HL-60 (cell line): Measurements from ENCODE around the gene TRAPPC12.

ENCODE experiments used
- GABPA ChIP-seq: IDR thresholded peaks from 2 replicates; pipeline ENCODE4 v1.6.1; 2012; ENCODE audit warnings: low read depth
- POLR2AphosphoS5 ChIP-seq: IDR thresholded peaks from 2 replicates; pipeline ENCODE4 v1.6.1; 2012; ENCODE audit warnings: low read depth
- TF ChIP-seq, protein P1 (sequence below): IDR thresholded peaks from one replicate; pipeline ENCODE4 v1.5.1; 2011; ENCODE audit warnings: low read length, control low read depth, inconsistent platforms; ENCODE audit not compliant: insufficient read depth
- TF ChIP-seq, protein P2 (sequence below): IDR thresholded peaks from 2 replicates; pipeline ENCODE4 v1.6.1; 2012; ENCODE audit warnings: low read depth; ENCODE audit not compliant: insufficient replicate concordance

DNA sequence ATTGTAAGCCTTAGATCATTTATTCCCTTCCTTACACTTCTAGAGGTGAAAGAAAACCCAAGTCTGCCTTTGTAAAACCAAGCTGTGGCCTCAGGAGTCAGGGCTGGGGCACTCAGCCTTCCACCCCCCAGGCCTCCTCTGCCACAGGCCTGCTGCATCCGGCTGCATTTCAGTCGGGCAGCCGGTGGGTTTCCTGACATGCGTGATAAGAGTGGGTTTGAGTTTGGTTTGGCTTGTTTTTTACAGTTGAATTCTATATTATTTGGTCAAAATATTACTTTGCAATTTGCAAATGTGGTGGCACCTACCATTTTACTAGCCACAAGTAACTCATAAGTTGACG is 97.5 kb downstream of the TRAPPC12 start:
- TF ChIP-seq, protein P1, sequence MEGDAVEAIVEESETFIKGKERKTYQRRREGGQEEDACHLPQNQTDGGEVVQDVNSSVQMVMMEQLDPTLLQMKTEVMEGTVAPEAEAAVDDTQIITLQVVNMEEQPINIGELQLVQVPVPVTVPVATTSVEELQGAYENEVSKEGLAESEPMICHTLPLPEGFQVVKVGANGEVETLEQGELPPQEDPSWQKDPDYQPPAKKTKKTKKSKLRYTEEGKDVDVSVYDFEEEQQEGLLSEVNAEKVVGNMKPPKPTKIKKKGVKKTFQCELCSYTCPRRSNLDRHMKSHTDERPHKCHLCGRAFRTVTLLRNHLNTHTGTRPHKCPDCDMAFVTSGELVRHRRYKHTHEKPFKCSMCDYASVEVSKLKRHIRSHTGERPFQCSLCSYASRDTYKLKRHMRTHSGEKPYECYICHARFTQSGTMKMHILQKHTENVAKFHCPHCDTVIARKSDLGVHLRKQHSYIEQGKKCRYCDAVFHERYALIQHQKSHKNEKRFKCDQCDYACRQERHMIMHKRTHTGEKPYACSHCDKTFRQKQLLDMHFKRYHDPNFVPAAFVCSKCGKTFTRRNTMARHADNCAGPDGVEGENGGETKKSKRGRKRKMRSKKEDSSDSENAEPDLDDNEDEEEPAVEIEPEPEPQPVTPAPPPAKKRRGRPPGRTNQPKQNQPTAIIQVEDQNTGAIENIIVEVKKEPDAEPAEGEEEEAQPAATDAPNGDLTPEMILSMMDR, result no peak
- no peak for TF ChIP-seq POLR2AphosphoS5
- TF ChIP-seq, protein P2, sequence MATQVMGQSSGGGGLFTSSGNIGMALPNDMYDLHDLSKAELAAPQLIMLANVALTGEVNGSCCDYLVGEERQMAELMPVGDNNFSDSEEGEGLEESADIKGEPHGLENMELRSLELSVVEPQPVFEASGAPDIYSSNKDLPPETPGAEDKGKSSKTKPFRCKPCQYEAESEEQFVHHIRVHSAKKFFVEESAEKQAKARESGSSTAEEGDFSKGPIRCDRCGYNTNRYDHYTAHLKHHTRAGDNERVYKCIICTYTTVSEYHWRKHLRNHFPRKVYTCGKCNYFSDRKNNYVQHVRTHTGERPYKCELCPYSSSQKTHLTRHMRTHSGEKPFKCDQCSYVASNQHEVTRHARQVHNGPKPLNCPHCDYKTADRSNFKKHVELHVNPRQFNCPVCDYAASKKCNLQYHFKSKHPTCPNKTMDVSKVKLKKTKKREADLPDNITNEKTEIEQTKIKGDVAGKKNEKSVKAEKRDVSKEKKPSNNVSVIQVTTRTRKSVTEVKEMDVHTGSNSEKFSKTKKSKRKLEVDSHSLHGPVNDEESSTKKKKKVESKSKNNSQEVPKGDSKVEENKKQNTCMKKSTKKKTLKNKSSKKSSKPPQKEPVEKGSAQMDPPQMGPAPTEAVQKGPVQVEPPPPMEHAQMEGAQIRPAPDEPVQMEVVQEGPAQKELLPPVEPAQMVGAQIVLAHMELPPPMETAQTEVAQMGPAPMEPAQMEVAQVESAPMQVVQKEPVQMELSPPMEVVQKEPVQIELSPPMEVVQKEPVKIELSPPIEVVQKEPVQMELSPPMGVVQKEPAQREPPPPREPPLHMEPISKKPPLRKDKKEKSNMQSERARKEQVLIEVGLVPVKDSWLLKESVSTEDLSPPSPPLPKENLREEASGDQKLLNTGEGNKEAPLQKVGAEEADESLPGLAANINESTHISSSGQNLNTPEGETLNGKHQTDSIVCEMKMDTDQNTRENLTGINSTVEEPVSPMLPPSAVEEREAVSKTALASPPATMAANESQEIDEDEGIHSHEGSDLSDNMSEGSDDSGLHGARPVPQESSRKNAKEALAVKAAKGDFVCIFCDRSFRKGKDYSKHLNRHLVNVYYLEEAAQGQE, result no peak
- TF ChIP-seq GABPA, result no peak
